Measurements from ENCODE around the gene CBX4.

- TF ChIP-seq POLR2AphosphoS5 (IDR thresholded peaks at IDR 0.05; ENCODE audit: low read depth, low read length) (no peak), TAF1 (IDR thresholded peaks at IDR 0.05; ENCODE audit: borderline replicate concordance, insufficient read depth, low read length) (no peak)
- TF ChIP-seq, protein P1, sequence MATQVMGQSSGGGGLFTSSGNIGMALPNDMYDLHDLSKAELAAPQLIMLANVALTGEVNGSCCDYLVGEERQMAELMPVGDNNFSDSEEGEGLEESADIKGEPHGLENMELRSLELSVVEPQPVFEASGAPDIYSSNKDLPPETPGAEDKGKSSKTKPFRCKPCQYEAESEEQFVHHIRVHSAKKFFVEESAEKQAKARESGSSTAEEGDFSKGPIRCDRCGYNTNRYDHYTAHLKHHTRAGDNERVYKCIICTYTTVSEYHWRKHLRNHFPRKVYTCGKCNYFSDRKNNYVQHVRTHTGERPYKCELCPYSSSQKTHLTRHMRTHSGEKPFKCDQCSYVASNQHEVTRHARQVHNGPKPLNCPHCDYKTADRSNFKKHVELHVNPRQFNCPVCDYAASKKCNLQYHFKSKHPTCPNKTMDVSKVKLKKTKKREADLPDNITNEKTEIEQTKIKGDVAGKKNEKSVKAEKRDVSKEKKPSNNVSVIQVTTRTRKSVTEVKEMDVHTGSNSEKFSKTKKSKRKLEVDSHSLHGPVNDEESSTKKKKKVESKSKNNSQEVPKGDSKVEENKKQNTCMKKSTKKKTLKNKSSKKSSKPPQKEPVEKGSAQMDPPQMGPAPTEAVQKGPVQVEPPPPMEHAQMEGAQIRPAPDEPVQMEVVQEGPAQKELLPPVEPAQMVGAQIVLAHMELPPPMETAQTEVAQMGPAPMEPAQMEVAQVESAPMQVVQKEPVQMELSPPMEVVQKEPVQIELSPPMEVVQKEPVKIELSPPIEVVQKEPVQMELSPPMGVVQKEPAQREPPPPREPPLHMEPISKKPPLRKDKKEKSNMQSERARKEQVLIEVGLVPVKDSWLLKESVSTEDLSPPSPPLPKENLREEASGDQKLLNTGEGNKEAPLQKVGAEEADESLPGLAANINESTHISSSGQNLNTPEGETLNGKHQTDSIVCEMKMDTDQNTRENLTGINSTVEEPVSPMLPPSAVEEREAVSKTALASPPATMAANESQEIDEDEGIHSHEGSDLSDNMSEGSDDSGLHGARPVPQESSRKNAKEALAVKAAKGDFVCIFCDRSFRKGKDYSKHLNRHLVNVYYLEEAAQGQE (IDR thresholded peaks at IDR 0.05; ENCODE audit: insufficient read depth in 1 of 2, low read depth in 2 of 2, low read length in 2 of 2) = 0 out of 4 replicates have a peak, but pooled peaks of 1 of the 2 experiments have one; percentile 8
These were observed 542 bp downstream of the CBX4 start for GRCh38 chr17:79838522-79839274.
